Right lobe of liver (tissue), 4 donors: ENCODE results near the gene MICOS13.

Source experiments
- POLR2A ChIP-seq: fragments of 450-650 bp; IDR thresholded peaks from one replicate; pipeline ENCODE4 v1.6.1; 2017; ENCODE audit warnings: antibody characterized with exemption, mild to moderate bottlenecking
- TF ChIP-seq, protein P1 (sequence below), 4 donors: fragments of 200-600 bp in 3 of 4; fragments of 450-650 bp in 1 of 4; IDR thresholded peaks; one replicate each; pipeline versions ENCODE4 v1.5.1 to v1.8.0; 2016 to 2022; ENCODE audit warnings: antibody characterized with exemption in 4 of 4, mild to moderate bottlenecking in 2 of 4
- donor health status: DM: no; HTN: no; CAD: no.
- donor health status: DM: no; HTN: no; CAD: no.
- donor health status: DM: no; HTN: yes; CAD: no.

GRCh38 chr19:5691822-5692722, 11.8 kb upstream of the MICOS13 start:
- no peak for TF ChIP-seq POLR2A
- TF ChIP-seq, protein P1, sequence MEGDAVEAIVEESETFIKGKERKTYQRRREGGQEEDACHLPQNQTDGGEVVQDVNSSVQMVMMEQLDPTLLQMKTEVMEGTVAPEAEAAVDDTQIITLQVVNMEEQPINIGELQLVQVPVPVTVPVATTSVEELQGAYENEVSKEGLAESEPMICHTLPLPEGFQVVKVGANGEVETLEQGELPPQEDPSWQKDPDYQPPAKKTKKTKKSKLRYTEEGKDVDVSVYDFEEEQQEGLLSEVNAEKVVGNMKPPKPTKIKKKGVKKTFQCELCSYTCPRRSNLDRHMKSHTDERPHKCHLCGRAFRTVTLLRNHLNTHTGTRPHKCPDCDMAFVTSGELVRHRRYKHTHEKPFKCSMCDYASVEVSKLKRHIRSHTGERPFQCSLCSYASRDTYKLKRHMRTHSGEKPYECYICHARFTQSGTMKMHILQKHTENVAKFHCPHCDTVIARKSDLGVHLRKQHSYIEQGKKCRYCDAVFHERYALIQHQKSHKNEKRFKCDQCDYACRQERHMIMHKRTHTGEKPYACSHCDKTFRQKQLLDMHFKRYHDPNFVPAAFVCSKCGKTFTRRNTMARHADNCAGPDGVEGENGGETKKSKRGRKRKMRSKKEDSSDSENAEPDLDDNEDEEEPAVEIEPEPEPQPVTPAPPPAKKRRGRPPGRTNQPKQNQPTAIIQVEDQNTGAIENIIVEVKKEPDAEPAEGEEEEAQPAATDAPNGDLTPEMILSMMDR (IDR thresholded peaks at IDR 0.05), result no peak
